ENCODE measurements around the gene IGFBP1.
"Not testable (repeated sequence)": the region's sequence is repeated elsewhere in the genome, so short reads cannot be mapped to it uniquely, and the experiment has no call there.

IGFBP1 gene

DNA sequence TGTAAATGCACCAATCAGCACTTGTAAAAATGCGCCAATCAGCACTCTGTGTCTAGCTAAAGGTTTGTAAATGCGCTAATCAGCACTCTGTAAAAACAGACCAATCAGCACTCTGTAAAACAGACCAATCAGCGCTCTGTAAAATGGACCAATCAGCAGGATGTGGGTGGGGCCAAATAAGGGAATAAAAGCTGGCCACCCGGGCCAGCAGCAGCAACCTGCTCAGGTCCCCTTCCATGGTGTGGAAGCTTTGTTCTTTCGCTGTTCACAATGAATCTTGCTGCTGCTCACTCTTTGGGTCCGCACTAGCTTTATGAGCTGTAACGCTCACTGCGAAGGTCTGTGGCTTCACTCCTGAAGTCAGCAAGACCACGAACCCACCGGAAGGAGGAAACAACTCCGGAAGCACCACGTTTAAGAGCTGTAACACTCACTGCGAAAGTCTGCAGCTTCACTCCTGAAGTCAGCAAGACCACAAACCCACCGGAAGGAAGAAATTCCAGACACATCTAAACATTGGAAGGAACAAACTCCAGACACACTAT, 52.0 kb downstream of the IGFBP1 start:
- FAIRE-seq, result not testable (repeated sequence)

DNA sequence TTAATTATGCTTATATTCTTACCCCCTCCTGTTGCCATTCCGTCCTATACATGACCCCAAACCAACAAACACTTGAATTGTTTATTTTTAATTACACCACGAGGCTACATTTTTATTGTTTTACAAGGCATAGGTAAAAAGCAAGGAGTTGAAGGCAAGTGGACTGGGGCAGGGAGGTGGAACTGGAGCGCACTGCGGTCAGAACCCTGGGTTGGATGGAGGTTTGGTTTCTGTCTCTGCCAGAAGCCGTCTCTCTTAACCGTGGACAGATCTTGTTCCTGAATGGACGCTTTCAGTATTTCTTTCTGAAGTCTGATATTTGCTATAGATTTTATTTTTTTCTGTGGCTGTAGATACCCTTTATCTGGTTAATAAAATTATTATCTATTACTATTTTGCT, 52.7 kb downstream of the IGFBP1 start:
- FAIRE-seq, result no peak

Measured in G401.6 (cell line).